Measurements from ENCODE around the gene S100A5.
A peak's percentile ranks its signal among the peaks of the same experiment; 100 is the strongest.

Gene S100A5

DNA sequence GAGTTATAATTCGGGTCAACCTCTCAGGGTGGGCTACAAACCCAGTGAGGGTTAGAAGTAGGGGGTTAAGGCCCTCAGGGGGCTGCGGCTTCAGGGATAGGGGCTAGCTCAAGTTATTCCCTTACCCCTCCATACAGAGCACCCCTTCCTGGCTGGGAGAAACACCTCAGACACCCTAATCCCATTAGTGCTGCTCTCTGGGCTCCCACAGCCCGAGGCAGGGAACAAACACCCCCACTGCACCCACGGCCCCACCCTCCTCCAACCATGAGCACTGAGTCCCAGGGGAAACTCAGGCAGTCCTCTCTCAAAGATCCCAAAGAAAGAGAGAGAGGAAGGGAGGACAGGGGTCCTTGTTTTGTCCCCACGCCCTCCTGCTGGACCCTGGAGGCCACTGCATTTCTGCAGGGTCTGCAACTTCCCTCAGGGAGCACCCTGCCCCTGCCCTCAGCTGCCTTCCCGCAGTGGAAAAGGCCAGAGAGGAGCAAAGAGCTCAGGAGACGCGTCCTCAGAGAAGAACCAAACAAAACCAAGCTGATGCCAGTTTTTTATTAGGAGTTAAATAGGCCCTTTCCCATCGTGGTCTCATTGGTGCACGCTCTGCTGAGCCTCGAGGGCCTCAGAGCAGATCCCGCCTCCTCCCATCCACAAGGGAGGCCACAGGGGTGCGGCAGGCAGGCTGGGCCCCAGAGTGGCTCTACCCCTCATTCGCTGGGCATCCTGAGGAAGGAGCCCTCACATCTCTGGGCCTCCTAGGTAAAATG is 6.2 kb upstream of the S100A5 start:
- DNase-seq, result no peak

DNA sequence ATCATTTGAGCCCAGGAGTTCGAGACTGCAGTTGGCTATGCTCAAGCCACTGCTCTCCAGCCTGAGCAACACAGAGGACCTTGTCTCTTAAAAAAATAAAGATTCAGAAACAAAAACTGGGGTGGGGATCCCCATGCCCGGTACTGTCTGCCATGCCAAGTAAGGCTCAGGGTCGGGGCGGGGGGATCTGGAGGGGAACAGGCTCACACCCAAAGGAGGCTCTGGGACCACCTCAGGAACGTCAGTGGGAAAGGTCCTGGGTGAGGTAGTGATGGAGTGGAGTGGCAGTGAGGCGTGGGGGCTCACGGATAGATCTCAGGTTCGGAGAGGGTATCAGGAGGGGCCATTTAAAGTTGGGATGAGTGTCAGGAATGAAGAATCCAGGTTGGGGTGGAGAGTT is 5.6 kb upstream of the S100A5 start:
- no peak for DNase-seq

DNA sequence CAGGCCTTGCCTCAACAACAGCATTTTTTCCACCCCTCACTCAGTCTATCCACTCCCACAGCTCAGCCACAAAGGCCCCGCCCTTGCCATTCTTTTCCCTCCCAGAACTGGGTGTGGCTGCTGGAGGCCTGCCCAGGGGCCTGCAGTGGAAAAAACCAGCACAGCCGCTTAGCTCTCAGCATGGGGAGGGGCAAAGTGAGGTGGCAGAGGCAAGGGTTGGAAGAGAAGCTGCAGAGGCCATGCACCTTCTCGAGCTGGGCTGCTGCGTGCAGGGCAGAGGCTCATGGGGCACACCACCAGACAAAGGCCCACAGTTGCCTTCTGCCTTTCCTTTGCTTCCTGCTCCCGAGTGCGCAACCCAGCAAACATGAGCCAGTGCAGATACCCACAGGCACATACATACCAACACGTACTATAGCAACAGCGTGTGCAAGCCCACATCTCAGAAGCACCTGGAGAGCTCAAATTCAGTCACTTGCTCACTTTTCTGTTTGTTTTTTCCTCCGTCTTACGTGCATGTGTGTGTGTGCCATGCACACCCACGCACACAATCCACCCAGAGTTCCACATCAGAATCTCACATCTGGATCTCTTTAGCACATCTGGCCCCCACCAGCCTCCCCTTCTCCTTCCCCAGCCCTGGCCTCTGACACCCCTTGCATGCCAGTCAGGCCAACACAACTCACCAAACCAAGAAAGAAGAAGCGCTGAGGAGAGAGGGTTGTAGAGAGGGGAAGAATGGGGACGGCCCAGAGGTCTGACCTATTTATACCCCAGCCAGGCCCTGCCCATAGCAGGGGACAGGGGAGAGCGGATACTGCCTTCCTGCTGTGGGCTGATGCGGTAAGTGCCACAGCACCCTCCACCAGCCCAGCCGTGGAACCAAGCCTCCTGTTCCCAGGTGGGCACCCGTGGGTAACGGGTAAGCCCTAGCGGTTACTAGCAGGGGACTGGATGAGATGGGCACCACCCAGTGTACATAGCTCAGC is 4.6 kb upstream of the S100A5 start, which contains the start of gene S100A4:
Gene S100A4 (minus strand): TSS at position 740 of the 989 bp plus-strand sequence. CDS start 1,012 bp downstream, outside the sequence.
- peak in 1 of 2 donors; percentile 71 for DNase-seq

DNA sequence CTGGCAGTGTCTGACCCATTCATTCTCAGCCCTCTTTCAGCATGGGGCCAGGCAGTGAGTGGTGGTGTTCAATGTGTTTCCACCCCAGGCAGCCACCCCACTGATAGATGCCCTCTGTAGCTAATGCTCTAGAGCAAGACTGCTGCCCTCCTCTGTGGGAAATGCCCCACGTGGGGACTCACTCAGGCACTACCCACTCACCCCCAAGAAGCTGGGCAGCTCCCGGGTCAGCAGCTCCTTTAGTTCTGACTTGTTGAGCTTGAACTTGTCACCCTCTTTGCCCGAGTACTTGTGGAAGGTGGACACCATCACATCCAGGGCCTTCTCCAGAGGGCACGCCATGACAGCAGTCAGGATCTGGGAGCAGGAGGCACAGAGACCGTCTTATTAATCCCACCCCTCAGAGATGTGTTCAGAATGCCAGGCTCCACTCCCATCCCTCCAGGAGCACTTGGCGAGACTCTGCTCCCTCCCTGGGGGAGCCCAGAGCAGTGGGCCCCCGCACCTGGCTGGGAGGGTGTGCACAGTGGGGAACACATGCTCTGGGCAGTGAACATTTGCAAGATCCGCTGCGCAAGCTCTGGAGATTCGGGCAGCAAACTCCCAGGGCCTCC is 3.8 kb upstream of the S100A5 start:
- no peak for DNase-seq

- DNase-seq, result no peak
Measured at GRCh38 chr1:153543736-153544135, 3.0 kb upstream of the S100A5 start.

- no peak for DNase-seq
Measured at GRCh38 chr1:153542956-153543711, 2.4 kb upstream of the S100A5 start.

GRCh38 chr1:153541641-153542590 is 1.2 kb upstream of the S100A5 start:
- no peak for DNase-seq

DNA sequence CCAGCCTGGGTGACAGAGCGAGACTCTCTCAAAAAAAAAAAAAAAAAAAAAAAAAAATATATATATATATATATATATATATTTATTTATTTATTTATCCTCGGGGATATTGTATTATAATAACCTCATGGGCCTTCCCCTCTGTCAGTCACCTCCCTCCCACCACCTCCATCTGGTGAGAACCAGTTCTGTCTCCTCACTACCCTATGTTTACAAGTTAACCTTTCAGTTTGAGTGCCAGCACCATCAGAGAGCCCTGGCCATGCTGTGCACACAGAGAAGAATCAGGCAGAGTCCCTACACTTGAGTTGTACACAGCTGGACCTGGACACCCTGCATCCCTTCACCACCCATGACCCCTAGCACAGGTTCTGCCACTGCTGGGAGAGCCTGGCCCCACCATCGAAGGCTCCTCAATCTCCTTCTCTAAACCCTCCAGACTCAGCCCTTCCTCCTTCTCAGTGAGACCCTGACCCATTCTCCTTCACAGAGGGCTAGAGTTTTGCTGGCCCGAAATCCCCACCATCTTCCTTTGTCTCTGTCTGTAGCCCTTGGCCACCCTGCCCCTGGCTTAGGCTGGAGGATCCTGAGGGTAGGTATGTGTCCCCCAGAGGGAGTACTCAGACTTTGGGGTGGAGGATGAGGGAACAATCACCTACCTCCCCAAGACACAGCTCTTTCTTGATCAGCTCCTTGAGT is 1.2 kb downstream of the S100A5 start:
- no peak for DNase-seq

DNA sequence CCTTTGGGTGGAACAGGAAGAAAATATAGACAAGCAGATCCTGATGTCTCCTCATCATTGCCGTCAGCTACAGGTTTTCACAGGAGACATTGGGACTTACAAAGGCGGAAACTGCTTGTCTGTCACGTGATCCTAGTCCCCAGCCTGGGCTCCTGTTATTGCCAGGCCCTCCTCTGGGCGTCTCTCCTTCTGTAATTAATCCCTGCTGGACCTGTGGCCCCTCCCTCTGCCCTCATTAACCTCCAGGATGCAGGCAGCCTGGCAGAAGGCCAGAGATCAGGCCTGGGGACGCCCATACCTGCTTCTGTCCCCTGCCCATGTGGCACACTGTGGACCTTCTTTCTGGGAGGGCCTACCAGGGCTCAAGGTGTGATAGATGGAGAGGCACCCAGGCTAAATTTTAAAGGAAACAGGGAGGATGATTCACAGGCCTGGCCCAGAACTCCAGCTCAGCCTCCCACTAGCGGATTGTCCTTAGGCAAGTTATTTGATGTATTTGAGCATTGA is 2.4 kb downstream of the S100A5 start:
- no peak for DNase-seq

DNA sequence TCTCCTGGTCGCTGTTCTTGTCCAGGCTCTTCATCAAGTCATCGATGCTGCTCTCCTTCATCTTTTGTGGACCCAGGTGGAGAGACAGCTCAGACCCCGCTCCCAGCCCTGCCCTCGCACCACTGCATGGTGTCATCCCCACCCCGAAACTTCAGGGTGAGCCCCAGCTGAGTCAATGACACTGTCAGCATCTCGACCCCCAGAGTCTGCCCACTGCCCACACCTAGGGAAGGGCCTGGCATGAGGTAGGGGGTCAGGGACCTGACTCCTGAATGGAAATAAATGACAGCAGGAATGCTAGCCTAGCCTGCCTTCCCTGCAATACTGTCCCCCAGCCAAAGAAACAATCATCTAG is 3.4 kb downstream of the S100A5 start:
- no peak for DNase-seq

DNA sequence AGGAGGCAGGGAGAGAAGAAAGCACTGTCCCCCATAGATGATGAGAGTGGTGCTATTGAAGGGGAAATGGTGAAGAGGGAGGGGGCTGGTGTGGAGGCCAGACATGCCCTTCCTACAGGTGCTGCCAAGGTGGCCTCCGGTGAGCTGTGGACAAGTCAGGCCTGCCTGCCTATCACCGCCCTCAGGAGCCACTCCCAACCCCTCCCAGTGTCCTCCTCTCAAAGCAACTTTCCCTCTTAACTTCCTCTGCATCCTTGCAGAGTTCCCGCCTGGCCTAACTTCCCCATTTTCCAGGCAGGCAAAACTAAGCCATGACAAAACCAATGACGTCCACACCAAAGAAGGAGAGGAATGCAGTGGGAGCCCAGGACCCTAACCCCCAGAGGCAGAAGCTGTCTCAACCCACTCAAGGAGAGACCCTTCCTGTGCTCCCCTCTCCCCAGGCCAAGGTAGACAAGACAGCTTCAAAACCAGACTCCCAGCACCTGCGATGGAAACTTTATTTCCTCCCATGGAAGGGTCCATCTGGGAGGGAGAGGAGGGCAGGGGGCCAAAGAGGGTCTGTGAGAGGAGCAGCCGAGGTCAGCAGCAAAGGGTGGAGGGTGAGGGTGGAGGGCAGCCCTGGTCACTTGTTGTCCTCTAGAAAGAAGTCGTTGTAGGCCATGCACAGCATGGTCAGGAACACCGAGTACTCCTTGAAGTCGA is 3.9 kb downstream of the S100A5 start:
- DNase-seq, result no peak

DNA sequence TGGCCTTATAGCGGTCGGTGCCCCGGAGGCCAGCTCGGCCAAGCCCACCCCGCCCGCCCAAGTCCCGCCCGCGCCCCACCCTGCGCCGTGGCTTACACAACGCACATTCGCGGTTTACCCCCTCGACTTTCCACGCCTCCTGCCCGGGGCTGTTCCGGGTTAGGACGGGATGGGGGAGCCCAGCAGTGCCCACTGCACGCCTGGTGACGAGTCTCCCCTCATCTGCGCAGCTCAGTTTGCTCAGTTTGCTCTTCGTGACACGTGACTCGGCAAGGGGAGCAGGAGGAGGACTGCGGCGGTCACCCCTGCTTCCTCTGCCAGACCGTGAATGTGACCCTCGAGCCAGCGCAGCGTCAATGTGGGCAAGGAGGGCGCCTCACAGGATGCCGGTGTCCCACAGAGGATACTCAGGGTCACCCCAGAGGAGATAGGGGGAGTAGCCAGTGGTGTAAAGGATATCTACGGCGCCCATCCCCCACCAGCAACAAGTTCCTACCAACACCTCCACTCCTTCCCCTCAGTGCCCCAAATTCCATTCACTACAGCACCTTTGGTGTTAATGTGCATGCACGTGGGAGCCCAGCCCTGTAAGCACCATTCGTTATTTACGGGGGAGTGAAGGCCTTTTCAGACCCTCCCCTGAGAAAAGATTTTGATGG is 4.6 kb downstream of the S100A5 start:
- DNase-seq, result peak in 1 of 2 donors; percentile 51

DNA sequence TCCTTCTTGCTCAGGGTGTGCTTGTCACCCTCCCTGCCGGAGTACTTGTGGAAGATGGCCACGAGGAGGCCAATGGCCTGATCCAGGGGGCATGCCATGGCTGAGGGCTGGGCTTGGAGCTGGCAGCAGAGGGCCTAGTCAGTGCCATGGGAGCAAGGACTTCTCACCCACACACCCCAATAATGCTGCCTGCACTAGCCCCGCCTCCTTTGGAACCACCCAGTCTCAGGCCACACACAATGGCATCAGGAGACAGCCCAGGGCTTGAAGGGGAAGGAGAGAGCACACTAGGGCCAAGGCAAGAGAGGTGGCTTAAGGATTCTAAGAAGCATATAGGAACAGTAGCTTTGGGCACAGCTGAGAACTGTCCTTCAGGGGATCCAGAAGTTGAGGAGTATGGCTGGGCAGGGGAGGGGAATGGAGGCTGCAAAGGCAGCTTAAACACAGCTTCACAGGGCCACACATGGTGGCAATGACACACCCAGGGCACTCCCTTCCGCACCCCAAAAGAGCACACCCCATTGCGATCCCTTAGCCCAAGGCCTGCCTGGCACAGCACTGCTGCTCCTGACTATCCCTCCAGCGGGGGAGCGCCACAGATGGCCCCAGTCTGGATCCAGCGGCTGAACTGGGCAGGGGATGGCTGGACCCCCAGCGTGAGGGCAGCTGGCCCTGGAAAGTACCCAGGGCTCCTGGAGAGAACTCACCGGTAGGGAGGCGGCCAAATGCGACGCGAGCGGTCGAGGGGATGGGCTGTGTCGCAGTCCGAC is 5.3 kb downstream of the S100A5 start, which contains the start of gene S100A6:
Gene S100A6 (minus strand): TSS at position 750 of the 770 bp plus-strand sequence. CDS start 652 bp downstream, at position 98.
- no peak for DNase-seq

DNA sequence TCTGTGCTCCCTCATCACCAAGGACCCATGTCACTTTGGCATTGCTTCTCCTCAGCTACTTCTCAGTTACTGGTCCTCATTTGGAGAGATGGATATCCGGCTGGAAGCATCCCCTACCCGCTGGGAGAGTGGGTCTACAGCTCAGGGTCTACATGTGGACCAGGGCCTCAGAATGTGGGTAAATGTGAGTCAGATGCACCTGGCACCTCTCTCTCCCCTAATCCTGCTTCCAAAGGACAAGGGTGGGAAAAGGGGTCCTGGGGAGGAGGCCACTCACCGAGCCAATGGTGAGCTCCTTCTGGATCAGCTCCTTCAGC is 5.9 kb downstream of the S100A5 start:
- no peak for DNase-seq

GRCh38 chr1:153534226-153534924 is 6.4 kb downstream of the S100A5 start:
- no peak for DNase-seq

DNA sequence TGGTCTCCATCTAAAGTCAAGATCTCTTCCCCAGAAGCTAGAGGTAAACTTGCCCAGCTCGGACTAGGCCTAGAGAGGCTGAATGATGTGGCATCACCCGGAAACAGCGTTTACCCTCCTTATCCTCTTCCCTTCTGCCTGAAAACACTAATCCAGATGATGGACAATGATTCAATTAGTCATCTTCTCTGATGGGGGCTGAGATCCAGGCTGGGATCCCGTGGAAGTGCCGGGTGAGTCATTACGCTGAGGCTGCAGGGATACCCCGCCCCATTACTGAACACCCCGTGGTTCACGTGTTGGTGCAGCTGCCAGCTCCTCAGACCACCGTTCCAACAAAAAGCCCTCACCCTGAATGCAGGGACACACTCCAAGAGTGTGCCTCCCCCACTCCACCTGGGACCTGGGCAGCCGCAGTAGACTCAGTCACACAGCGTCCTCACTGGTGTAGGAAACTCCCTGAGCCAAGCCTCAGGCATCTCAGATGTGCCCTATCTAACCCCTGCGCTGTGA is 7.0 kb downstream of the S100A5 start:
- no peak for DNase-seq

DNA sequence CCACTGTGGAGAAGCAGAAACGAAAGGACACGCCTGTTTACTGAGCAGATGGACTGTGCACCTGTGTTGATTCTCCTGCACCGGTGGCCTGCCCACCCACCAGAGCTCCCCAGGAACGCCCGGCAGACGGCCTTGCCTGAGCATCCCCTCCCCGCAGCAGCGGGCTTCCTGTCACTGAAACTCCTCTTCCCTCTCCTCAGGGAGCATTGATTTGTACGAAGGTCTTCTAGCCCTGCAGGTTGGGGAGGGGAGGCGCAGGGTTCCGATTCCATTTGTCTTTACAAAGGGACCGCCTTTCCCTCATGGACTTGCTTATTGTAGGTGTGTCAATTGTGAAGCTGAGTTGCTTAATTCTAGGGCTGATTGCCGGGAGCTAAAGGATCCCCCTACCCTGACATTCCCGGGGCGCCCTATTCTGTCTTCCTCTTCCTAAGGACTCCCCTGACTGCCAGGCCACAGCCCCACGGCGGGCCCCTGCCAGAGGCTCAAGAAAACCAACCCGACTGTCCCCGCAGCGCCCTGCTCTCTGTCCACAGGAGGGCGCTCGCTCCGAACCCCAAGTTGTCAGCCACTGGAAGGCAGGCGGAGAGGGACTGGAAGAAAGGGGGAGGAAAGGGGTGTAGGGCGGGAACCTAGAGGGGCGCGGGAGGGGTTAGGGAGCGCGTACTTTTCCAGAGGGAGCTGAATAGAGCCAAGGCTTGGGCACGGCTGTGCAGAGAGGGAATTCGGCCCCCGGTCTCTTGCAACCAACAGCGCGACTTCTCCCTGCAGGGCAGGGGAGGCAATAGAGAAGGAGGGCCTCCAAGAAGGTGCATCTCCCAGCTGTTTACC is 7.8 kb downstream of the S100A5 start:
- peak; percentile 59 to 75 for DNase-seq
